Heart left ventricle (tissue), 16 donors: ENCODE measurements around the gene DHCR24. TPM values are rescaled to one million over a fixed set of nuclear protein-coding genes. Genes with fewer than 3 reads are reported as not detected.

Experiments used
- ATAC-seq, 4 donors: fragments of 200-7000 bp; cut with Tn5 transposase; one replicate each; pipeline ENCODE4 v1.9.1; 2020 to 2022; ENCODE audit warnings: moderate library complexity in 4 of 4, mild to moderate bottlenecking in 3 of 4, moderate number of reproducible peaks in 1 of 4
- DNase-seq, 5 donors: peaks; one replicate each; pipeline ENCODE4 v3.0.0-alpha.2; 2020
- H3K27ac ChIP-seq, 12 donors: fragments of 200-600 bp; sonication (generic) in 4 of 12; one replicate each; pipeline versions ENCODE4 v1.5.0 to v1.8.0; 2016 to 2022; ENCODE audit warnings: mild to moderate bottlenecking in 2 of 12
- H3K27me3 ChIP-seq, 9 donors: fragments of 200-600 bp; sonication (generic) in 2 of 9; one replicate each; pipeline versions ENCODE4 v1.5.1 to v1.8.0; 2016 to 2022; ENCODE audit warnings: mild to moderate bottlenecking in 3 of 9
- H3K36me3 ChIP-seq, 9 donors: fragments of 200-600 bp; sonication (generic) in 2 of 9; one replicate each; pipeline versions ENCODE4 v1.5.0 to v1.8.0; 2018 to 2022; ENCODE audit warnings: mild to moderate bottlenecking in 2 of 9
- H3K4me1 ChIP-seq, 12 donors: fragments of 200-600 bp; sonication (generic) in 4 of 12; one replicate each; pipeline versions ENCODE4 v1.5.0 to v1.8.0; 2016 to 2022; ENCODE audit warnings: mild to moderate bottlenecking in 3 of 12
- H3K4me3 ChIP-seq, 12 donors: fragments of 200-600 bp; sonication (generic) in 4 of 12; one replicate each; pipeline versions ENCODE4 v1.5.0 to v1.8.0; 2017 to 2022; ENCODE audit warnings: mild to moderate bottlenecking in 9 of 12, moderate library complexity in 4 of 12
- H3K9me3 ChIP-seq, 12 donors: fragments of 200-600 bp; sonication (generic) in 4 of 12; one replicate each; pipeline versions ENCODE4 v1.5.0 to v1.8.0; 2016 to 2022; ENCODE audit warnings: mild to moderate bottlenecking in 1 of 12
- CTCF ChIP-seq, 12 donors: fragments of 200-600 bp; sonication (generic) in 4 of 12; IDR thresholded peaks; one replicate each; pipeline versions ENCODE4 v1.5.0 to v1.8.0; 2018 to 2022; ENCODE audit warnings: antibody characterized with exemption in 12 of 12, mild to moderate bottlenecking in 5 of 12
- POLR2A ChIP-seq, 2 donors: fragments of 450-650 bp; IDR thresholded peaks; one replicate each; pipeline ENCODE4 v1.6.1; 2017; ENCODE audit warnings: antibody characterized with exemption in 2 of 2, mild to moderate bottlenecking in 2 of 2, moderate library complexity in 2 of 2
- WGBS, 4 donors: extraction: QIAGEN DNeasy Blood & Tissue Kit in 2 of 4; methylation state at CpG; one replicate each; pipeline versions ENCODE4 v1.1.5 to v1.1.7; 2013 to 2018; 5-methylcytosine and 5-hydroxymethylcytosine counted together
- intact Hi-C, 10 donors: fragments of 100-400 bp; cut with DNase I; formaldehyde crosslinking; loops; one replicate each; pipeline versions ENCODE4 v1.11.1 to v1.14.2; 2022
- polyA plus RNA-seq, 2 donors: library from polyadenylated mRNA; stranded (reverse); fragments of 200-250 nt; gene quantifications; one replicate each; pipeline ENCODE4 v1.2.3, GENCODE V29; 2013
- total RNA-seq, 9 donors: library from RNA; depleted of rRNA in 2 of 9; stranded (reverse); fragments of >200 nt in 2 of 9; fragmentation: NEBNext Ultra II Directional in 3 of 9; extraction: Animal tissue kit (Norgen Biotek cat#: 25700) in 3 of 9; gene quantifications; one replicate each; pipeline versions ENCODE4 v1.1.0 to v1.2.4, GENCODE V29; 2016 to 2023
- donor health status: ischemic (EF 13 %, LVEDD 7.1; RV severe dilation, severe dysfunction).
- donor health status: healthy with polysubstance abuse.
- donor health status: DM: no; HTN: yes; CAD: no.
- donor health status: DM: no; HTN: no; CAD: no.
- donor health status: ischemic (EF 25% LVEDD 6.9; RV normal size, moderate dysfunction).
- donor health status: ischemic (EF 25% LVEDD 5.7; RV mildly dilated, moderate dysfunction).
- donor health status: healthy.
- donor health status: DM: yes; HTN: yes; CAD: no.
- donor health status: ischemic (EF 35%, LVEDD 5.7; RV mildly dilated, moderate dysfunction).
- donor health status: nonischemic (EF 11% LVEDD 7.7; RV severe dilation, severe dysfunction).
- donor health status: DM: yes; HTN: yes; CAD: no.
- donor health status: PGD.
- donor health status: ischemic (EF 29% LVEDD 5.4; RV normal size, mild dysfunction).
- donor health status: nonischemic (EF 23%, LVEDD 6.1; RV moderate dilation, normal function).

The DHCR24 gene
- total and polyA plus RNA-seq, 11 donors = 5.3 to 109 (median 25.4) TPM

DNA sequence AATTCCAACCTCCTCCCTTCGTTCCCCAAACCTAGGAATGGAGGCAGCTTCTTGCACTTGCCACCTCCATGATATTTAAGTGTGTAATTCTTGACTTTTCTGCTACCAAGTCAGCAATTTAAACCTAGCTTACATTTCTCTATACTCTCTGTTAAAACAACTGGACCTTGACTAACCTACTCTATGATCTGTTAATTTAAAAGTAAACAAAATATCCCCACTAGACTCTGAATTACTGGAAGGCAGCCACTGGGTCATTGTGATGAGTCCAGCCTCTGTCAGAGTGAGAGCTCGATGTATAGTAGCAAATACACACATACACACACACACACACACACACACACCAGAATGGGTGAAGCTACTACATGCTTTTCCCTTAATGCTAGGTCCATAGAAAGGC is 40.0 kb upstream of the DHCR24 start:
- intact Hi-C loops = loop anchor here in 1 of 10 donors (5.0 kb wide), 1 partner anchor 40 kb away; the partner anchor contains the start of gene DHCR24
- peaks cover 0 to 35% (median 16%) of the 10 kb centered on the region in 12 donors for H3K4me1 ChIP-seq
- no peak overlapping the region for H3K4me3 ChIP-seq
- H3K36me3 ChIP-seq = no peaks in the 10 kb centered on the region
- WGBS, 4 donors = 48 to 56% (median 53%) methylated on average over 2 of the region's 2 CpGs
- H3K9me3 ChIP-seq = no peaks in the 10 kb centered on the region
- ATAC-seq = peak in 2 of 4 donors; percentile 4 to 12
- H3K27me3 ChIP-seq = no peaks in the 10 kb centered on the region
- peak overlapping the region; percentile 56 to 91 (median 76) for H3K27ac ChIP-seq
- no peak for DNase-seq
- TF ChIP-seq CTCF (IDR thresholded peaks at IDR 0.05) (no peak), POLR2A (IDR thresholded peaks at IDR 0.05) (no peak)

GRCh38 chr1:54922921-54923421 is 36.0 kb upstream of the DHCR24 start:
- peak; percentile 73 to 84 (median 75) for ATAC-seq
- WGBS, 4 donors = 39 to 52% (median 48%) methylated on average over 2 of the region's 2 CpGs
- peak in 4 of 5 donors; percentile 40 to 70 (median 57) for DNase-seq
- H3K4me3 ChIP-seq = no peak overlapping the region
- intact Hi-C loops = no loop called here
- H3K27me3 ChIP-seq = no peaks in the 10 kb centered on the region
- H3K36me3 ChIP-seq = no peaks in the 10 kb centered on the region
- H3K27ac ChIP-seq = peak overlapping the region in 10 of 12 donors; percentile 53 to 91 (median 74)
- no peaks in the 10 kb centered on the region for H3K9me3 ChIP-seq
- H3K4me1 ChIP-seq = peaks cover 0 to 39% (median 17%) of the 10 kb centered on the region in 12 donors
- TF ChIP-seq CTCF (IDR thresholded peaks at IDR 0.05) (no peak), POLR2A (IDR thresholded peaks at IDR 0.05) (no peak)

GRCh38 chr1:54922040-54922761 is 35.2 kb upstream of the DHCR24 start:
- Histone ChIP-seq H3K27me3 (no peaks in the 10 kb centered on the region), H3K27ac (peak overlapping the region; percentile 24 to 91 (median 70))
- intact Hi-C loops = no loop called here

More at GRCh38 chr1:54922040-54922761, 35.2 kb upstream of the DHCR24 start:
- no peak for TF ChIP-seq POLR2A (IDR thresholded peaks at IDR 0.05)
- TF ChIP-seq CTCF (IDR thresholded peaks at IDR 0.05) = no peak
- Histone ChIP-seq H3K9me3 (no peaks in the 10 kb centered on the region), H3K4me3 (no peak overlapping the region), H3K4me1 (peaks cover 0 to 31% (median 11%) of the 10 kb centered on the region in 12 donors), H3K36me3 (no peaks in the 10 kb centered on the region)
- no peak for ATAC-seq
- WGBS, 4 donors = 68 to 76% (median 75%) methylated on average over 4 of the region's 4 CpGs
- DNase-seq = no peak
